Cardiac septum (tissue), 1 donor: ENCODE results near the gene COL1A1. TPM values are rescaled to one million over a fixed set of nuclear protein-coding genes. Genes with fewer than 3 reads are reported as not detected.
A peak's percentile ranks its signal among the peaks of the same experiment; 100 is the strongest.

Source experiments
- DNase-seq: peaks from one replicate; pipeline ENCODE4 v3.0.0-alpha.2; 2020; ENCODE audit warnings: low spot score
- intact Hi-C: fragments of 100-400 bp; cut with DNase I; formaldehyde crosslinking; loops from one replicate; pipeline ENCODE4 v1.14.0; 2022
- total RNA-seq: library from RNA; stranded (reverse); fragmentation: NEBNext Ultra II Directional; extraction: Animal tissue kit (Norgen Biotek cat#: 25700); gene quantifications from one replicate; pipeline ENCODE4 v1.2.1, GENCODE V29; 2021
- donor health status: DM: no; HTN: no; CAD: no.

COL1A1 gene
- total RNA-seq, 1 donor from 2014 or later = 142 TPM

GRCh38 chr17:50164697-50164988 is 36.8 kb downstream of the COL1A1 start:
- intact Hi-C loops = loop anchor here (2.0 to 5.0 kb wide), 2 partner anchors 14 to 47 kb away; partner anchors contain the start of gene PPP1R9B
- DNase-seq = no peak

GRCh38 chr17:50163843-50164696 is 37.4 kb downstream of the COL1A1 start:
- peak; percentile 87 for DNase-seq
- intact Hi-C loops = loop anchor here (2.0 to 5.0 kb wide), 2 partner anchors 13 to 47 kb away; partner anchors contain the start of gene PPP1R9B

GRCh38 chr17:50162466-50163254 is 38.8 kb downstream of the COL1A1 start:
- DNase-seq = no peak
- intact Hi-C loops = loop anchor here (5.0 kb wide), 1 partner anchor 45 kb away; no protein-coding TSS in a partner anchor

GRCh38 chr17:50161911-50162288 is 39.5 kb downstream of the COL1A1 start:
- intact Hi-C loops = loop anchor here (2.0 to 5.0 kb wide), 3 partner anchors 21 to 67 kb away; partner anchors contain the start of gene PDK2
- DNase-seq = no peak

- DNase-seq = peak; percentile 98
- intact Hi-C loops = loop anchor here (2.0 to 5.0 kb wide), 3 partner anchors 20 to 66 kb away; partner anchors contain the start of gene PDK2
These were observed 40.2 kb downstream of the COL1A1 start for GRCh38 chr17:50161023-50161910.

- intact Hi-C loops = no loop called here
These were observed 43.5 kb downstream of the COL1A1 start for GRCh38 chr17:50157891-50158290.

GRCh38 chr17:50155115-50155819 is 46.2 kb downstream of the COL1A1 start:
- intact Hi-C loops = no loop called here
- DNase-seq = no peak

More at GRCh38 chr17:50157891-50158290, 43.5 kb downstream of the COL1A1 start:
- no peak for DNase-seq

- intact Hi-C loops = no loop called here
- DNase-seq = no peak
These were observed 46.8 kb downstream of the COL1A1 start for GRCh38 chr17:50154604-50155003.

GRCh38 chr17:50153650-50154575 is 47.5 kb downstream of the COL1A1 start:
- no peak for DNase-seq
- intact Hi-C loops = no loop called here

- intact Hi-C loops = no loop called here
- no peak for DNase-seq
These were observed 48.7 kb downstream of the COL1A1 start for GRCh38 chr17:50152736-50153135.

GRCh38 chr17:50151937-50152547 is 49.4 kb downstream of the COL1A1 start:
- intact Hi-C loops = loop anchor here (2.0 kb wide), 1 partner anchor 13 kb away; no protein-coding TSS in a partner anchor
- peak; percentile 94 for DNase-seq

- peak; percentile 97 for DNase-seq
- intact Hi-C loops = loop anchor here (2.0 kb wide), 1 partner anchor 14 kb away; no protein-coding TSS in a partner anchor
These were observed 50.1 kb downstream of the COL1A1 start for GRCh38 chr17:50151041-50151936.

GRCh38 chr17:50150354-50151040 is 50.9 kb downstream of the COL1A1 start, which contains the start of gene PPP1R9B:
TSS of gene PPP1R9B (minus strand) at chr17:50150677. CDS start at chr17:50150513, 164 bp downstream.
- peak; percentile 75 for DNase-seq
- intact Hi-C loops = loop anchor here (2.0 kb wide), 1 partner anchor 14 kb away; no protein-coding TSS in a partner anchor

- intact Hi-C loops = loop anchor here (2.0 to 5.0 kb wide), 2 partner anchors 15 to 37 kb away; no protein-coding TSS in a partner anchor
- DNase-seq = peak; percentile 85
These were observed 51.7 kb downstream of the COL1A1 start for GRCh38 chr17:50149417-50150353.
